Measurements from ENCODE around the gene NPS.

NPS gene

GRCh38 chr10:127549009-127549408, at the start of gene NPS:
Gene NPS (plus strand): TSS chr10:127549309. CDS start chr10:127549369, 60 bp downstream.
- DNase-seq, result no peak

- no peak for DNase-seq
Measured at GRCh38 chr10:127500127-127500526, 49.0 kb upstream of the NPS start.

- DNase-seq, result no peak
Measured at GRCh38 chr10:127506094-127506493, 43.0 kb upstream of the NPS start.

GRCh38 chr10:127522298-127522697, 26.8 kb upstream of the NPS start:
- no peak for DNase-seq

GRCh38 chr10:127523476-127523875, 25.6 kb upstream of the NPS start:
- no peak for DNase-seq

- DNase-seq, result no peak
Measured at GRCh38 chr10:127524229-127524628, 24.9 kb upstream of the NPS start.

- DNase-seq, result no peak
Measured at GRCh38 chr10:127524908-127525665, 24.0 kb upstream of the NPS start.

GRCh38 chr10:127525686-127526085, 23.4 kb upstream of the NPS start:
- no peak for DNase-seq

GRCh38 chr10:127526161-127526560, 22.9 kb upstream of the NPS start:
- DNase-seq, result no peak

GRCh38 chr10:127527320-127527719, 21.8 kb upstream of the NPS start:
- no peak for DNase-seq

- DNase-seq, result peak in 22 of 51 donors; percentile 4 to 47 (median 24)
Measured at GRCh38 chr10:127527891-127528290, 21.2 kb upstream of the NPS start.

- DNase-seq, result no peak
Measured at GRCh38 chr10:127532193-127532592, 16.9 kb upstream of the NPS start.

GRCh38 chr10:127532659-127533058, 16.4 kb upstream of the NPS start:
- DNase-seq, result peak in 9 of 51 donors; percentile 2 to 24 (median 12)

- no peak for DNase-seq
Measured at GRCh38 chr10:127534074-127534473, 15.0 kb upstream of the NPS start.

GRCh38 chr10:127534496-127534895, 14.6 kb upstream of the NPS start:
- no peak for DNase-seq

- DNase-seq, result no peak
Measured at GRCh38 chr10:127535802-127536515, 13.2 kb upstream of the NPS start.

GRCh38 chr10:127536972-127537760, 11.9 kb upstream of the NPS start:
- no peak for DNase-seq

- DNase-seq, result no peak
Measured at GRCh38 chr10:127537924-127538323, 11.2 kb upstream of the NPS start.

- no peak for DNase-seq
Measured at GRCh38 chr10:127548022-127548421, 1.1 kb upstream of the NPS start.

- DNase-seq, result peak in 2 of 51 donors; percentile 6 to 12
Measured at GRCh38 chr10:127550861-127551260, 1.8 kb downstream of the NPS start.

- DNase-seq, result no peak
Measured at GRCh38 chr10:127552446-127552845, 3.3 kb downstream of the NPS start.

- DNase-seq, result no peak
Measured at GRCh38 chr10:127553417-127553816, 4.3 kb downstream of the NPS start.
